HG02852 (cell line): ENCODE data around the gene OR10A5.
"Not testable (repeated sequence)": the region's sequence is repeated elsewhere in the genome, so short reads cannot be mapped to it uniquely, and the experiment has no call there.

ENCODE experiments used
- ATAC-seq: cut with Tn5 transposase; IDR thresholded peaks from one replicate; pipeline ENCODE4 v1.9.1; 2021; ENCODE audit warnings: mild to moderate bottlenecking, moderate library complexity; ENCODE audit not compliant: unreplicated experiment

The OR10A5 gene

GRCh38 chr11:6845383-6845782 lies at the start of gene OR10A5:
Gene OR10A5, plus strand, starts transcription at chr11:6845683. Its CDS starts 0 bp downstream, at chr11:6845683.
- ATAC-seq, result no peak

- ATAC-seq, result no peak
Measured at GRCh38 chr11:6799402-6799801, 46.1 kb upstream of the OR10A5 start, which contains the start of gene OR6A2. Gene OR6A2, minus strand, starts transcription at chr11:6799689. Its CDS starts 3,981 bp downstream, at chr11:6795708.

DNA sequence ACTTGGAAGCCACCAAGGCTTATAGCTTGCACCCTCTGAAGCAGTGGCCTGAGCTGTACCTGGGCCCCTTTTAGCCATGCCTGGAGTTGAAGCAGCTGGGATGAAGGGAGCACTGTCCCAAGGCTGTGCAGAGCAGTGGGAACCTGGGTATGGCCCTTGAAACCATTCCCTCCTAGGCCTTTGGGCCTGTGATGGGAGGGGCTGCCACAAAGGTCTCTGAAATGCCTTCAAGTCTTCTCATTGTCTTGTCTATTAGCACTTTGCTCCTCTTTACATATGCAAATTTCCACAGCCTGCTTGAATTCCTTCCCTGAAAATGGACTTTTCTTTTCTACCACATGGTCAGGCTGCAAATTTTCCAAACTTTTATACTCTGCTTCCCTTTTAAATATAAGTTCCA lies 44.4 kb upstream of the OR10A5 start:
- ATAC-seq, result not testable (repeated sequence)

GRCh38 chr11:6812390-6813005 lies 33.0 kb upstream of the OR10A5 start:
- ATAC-seq, result peak; percentile 85

DNA sequence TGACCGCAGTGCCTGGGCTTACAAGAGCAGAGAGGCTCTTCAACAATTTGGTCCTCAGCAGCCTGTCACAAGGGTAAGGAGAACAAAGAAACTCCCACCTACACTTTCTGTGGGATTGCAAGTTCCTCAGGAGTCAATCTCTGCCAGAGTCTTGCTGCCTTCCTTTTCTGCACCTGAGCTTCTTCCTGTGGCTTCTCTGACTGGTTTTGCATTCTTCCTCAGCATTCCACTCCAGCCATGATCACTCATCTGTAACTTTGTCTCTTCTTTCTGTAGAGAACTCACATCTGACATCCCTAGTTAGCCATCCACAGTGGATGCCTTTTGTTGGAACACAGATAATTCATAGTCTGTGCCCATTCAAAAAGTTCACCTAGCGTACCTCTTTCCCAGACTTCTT lies 31.8 kb upstream of the OR10A5 start:
- ATAC-seq, result no peak

DNA sequence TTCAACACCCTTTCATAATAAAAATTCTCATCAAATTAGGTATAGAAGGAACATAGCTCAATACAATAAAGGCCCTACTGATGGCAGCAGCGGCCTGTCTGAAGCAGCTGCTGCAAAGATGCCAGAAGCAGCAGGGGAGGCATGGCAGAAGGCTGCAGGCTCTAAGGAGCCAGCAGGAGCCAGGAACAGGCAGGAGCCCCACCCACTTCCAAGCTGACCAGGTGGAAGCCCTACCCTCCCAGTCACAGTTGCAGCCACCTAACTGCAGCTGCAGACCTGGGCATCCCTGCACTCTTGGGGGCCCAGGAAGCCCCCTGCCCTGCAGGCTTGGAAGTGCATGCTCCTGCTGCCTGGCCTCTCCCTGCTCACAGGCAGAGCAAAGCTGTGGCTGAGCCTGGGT lies 27.8 kb upstream of the OR10A5 start:
- no peak for ATAC-seq

- no peak for ATAC-seq
Measured at GRCh38 chr11:6818967-6819366, 26.5 kb upstream of the OR10A5 start.

DNA sequence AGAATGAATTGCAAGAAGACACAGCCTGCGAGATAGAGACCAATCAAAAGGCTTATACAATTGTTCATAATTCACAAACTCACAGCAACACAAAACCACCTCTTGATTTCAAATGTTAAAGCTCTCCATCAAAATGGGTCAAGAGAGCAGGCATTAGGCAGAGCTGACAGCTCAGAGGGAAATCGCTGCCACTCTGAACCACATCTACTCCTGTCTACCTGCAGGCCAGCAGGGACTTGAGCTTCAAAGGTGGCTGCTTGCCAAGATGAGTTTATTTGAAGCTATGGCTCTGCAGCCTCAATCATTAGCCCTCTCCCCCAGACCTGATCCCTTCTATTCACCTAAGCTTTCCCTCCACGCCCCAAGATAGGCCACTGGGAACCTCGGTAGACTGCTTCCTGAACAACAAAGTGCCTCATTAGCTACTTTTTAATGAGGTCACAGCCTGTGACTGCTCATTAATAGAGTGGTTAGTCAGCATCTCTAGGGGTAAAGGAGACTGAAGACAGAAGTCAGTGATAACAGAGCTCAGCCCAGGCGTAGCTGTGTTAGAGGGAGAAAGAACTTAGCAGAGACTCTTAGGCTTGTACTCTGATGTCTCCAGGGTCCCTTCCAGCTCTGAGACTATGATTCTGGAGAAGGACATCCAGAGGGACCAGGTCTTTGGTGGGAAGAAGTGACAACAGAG lies 21.2 kb upstream of the OR10A5 start:
- no peak for ATAC-seq

DNA sequence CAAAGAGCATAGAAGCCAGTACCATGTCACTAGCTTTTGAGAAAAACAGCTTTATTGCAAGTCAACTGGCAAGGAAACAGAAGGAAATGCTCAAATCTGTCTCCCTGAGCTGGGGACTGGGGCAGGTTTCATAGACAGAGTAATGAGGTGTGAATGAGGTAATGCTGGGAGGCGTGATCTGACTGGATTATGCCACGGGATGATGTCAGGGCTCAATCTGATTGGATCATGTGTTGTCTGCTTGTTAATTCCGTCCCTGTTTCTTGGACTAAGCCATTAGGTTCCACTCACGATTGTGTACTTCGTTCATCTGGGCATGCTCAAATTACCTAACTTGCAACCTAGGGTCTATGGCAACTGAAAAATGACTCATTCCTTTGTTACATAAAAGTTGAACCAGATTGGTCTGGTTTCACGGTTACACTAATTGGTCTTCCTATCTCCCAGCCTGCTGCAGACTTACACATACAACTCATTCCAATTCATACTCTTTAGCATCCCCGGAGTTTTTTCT lies 20.2 kb upstream of the OR10A5 start:
- ATAC-seq, result no peak

DNA sequence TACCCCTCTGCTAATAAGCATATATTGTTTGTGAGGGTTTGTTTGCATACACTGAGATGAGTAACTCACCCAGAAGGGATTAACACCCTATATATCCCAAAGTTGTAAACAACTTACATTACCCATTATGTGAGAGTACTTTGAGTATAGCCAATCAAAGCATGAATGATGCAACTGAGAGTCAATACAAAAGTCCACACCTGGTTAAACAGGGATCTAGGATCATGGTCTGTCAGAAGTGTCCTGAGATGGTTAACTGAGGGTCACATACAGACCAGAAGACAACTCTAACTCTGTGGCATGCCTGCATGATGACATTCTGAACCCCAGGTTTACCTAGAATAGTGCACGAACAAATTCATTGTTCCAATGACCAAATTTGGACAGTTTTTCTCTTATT lies 17.4 kb upstream of the OR10A5 start:
- ATAC-seq, result no peak

GRCh38 chr11:6833356-6833755 lies 12.1 kb upstream of the OR10A5 start:
- ATAC-seq, result no peak

DNA sequence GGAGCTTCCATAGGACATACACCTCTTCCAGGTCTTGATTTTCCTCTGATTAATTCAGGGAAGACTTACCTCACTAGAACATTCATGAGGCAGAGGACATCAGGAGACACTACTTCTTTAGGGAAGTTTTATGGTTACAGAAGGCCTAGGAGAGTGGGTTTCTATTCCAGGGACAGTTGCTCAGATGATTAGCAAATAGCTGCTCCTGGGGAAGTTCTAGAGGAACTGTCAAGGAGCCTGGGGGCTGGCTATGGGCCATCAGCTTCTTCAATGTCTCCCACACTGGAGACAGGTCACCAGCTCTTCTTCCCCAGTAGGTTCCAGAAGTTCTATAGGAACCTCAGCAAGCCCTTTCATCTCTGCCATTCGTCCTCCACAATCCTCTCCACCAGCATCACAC lies 11.5 kb upstream of the OR10A5 start:
- ATAC-seq, result no peak

DNA sequence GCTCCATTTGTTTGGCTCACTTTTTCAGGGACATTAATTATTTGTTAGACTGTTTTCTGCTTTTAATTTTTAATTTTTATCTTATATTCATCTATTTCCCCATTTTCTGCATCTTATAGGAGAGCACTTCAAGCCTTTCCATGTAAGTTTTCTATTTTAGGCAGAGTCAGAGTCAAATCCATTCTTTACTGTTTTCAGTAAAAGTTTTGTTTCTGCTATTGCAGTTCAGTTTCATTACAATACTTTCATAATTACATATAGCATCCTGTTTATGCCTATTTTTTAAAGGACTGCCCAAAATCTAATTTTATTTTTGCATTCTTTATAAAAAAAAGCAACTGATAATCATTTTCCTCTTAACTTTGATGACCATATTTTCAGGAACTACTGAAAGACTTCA lies 3.8 kb upstream of the OR10A5 start:
- ATAC-seq, result no peak

DNA sequence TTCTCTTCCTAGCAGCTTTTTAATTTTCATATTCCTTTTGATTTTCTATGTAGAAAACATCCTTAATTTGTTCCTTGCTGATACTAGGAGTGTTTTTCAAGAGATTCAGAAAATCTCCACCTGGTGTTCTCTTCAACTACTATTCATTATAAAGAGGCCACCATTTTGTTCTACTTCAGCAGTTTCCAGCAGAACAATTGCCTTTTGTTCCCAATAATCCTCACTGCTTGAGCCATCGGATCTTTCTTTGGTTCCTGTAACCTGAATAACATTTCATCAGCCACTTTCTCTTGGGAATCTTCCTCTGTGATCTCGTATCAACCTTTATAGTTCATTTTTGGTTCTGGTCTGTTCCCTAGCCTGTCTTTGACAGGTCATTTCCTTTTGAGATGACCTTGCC lies 1.8 kb upstream of the OR10A5 start:
- ATAC-seq, result no peak

- ATAC-seq, result no peak
Measured at GRCh38 chr11:6844356-6844755, 1.1 kb upstream of the OR10A5 start.

GRCh38 chr11:6850526-6850925 lies 5.0 kb downstream of the OR10A5 start:
- ATAC-seq, result no peak

DNA sequence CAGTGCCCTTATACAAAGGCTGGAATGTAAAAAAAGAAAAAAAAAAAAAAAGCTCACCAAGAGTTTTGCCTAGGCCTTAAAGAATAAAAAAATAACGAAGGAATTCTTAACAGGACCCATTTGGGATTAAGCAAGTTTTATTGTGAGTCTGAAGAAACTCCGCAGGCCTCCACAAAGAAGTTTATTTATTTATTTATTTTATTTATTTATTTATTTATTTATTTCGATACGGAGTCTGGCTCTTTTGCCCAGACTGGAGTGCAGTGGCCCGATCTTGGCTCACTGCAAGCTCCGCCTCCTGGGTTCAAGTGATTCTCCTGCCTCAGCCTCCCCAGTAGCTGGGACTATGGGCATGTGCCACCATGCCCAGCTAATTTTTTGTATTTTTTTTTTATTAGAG lies 9.3 kb downstream of the OR10A5 start:
- not testable (repeated sequence) for ATAC-seq

DNA sequence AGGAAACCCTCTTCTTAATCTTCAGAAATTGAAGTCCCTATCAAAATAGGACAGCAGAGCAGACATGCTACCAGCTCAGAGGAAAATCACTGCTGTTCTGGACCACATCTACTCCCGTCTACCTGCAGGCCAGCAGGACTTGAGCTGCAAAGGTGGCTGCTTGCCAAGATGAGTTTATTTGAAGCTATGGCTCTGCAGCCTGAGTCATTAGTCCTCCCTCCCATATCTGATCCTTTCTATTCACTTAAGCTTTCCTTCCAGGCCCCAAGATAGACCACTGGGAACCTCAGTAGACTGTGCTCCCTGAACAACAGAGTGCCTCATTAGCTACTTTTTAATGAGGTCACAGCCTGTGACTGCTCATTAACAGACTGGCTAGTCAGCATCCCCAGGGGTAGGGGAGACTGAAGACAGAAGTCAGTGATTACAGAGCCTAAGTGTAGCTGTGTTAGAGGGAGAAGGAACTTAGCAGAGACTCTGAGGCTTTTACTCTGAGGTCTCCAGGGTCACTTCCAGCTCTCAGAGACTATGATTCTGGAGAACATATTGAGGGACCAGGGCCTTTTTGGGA lies 10.6 kb downstream of the OR10A5 start:
- no peak for ATAC-seq

DNA sequence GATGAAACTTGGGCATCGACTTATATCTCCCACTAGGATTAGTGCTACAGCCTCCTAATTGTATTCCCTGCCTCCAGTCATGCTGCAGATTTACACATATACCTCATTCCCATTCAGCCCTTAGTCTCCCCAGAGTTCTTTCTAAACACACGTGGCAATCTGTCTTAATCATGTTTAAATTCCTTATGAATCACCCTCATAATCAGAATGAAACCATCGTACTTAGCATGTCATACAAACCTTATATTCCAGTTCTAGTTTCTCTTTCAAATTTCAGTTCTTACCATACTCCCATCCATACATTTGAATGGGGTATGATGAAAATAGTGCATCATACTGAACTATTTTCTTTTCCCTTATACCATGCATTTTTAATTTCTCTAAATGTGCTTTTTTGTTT lies 11.4 kb downstream of the OR10A5 start:
- peak; percentile 88 for ATAC-seq

GRCh38 chr11:6862961-6863360 lies 17.5 kb downstream of the OR10A5 start, which contains the start of gene OR10A2:
Gene OR10A2, plus strand, starts transcription at chr11:6863057. Its CDS starts 6,698 bp downstream, at chr11:6869755.
- ATAC-seq, result no peak

GRCh38 chr11:6864438-6864837 lies 19.0 kb downstream of the OR10A5 start:
- ATAC-seq, result no peak

- ATAC-seq, result no peak
Measured at GRCh38 chr11:6871278-6871677, 25.8 kb downstream of the OR10A5 start.
